Activated CD4-positive, CD25-positive, alpha-beta regulatory T cell (primary cell): ENCODE data around the gene MCHR1.
"Not testable (repeated sequence)": the region's sequence is repeated elsewhere in the genome, so short reads cannot be mapped to it uniquely, and the experiment has no call there.

Source experiments
- DNase-seq, 4 experiments: peaks; one replicate each; lab custom pipeline; 2025; lab: John Stamatoyannopoulos, UW

Gene MCHR1

DNA sequence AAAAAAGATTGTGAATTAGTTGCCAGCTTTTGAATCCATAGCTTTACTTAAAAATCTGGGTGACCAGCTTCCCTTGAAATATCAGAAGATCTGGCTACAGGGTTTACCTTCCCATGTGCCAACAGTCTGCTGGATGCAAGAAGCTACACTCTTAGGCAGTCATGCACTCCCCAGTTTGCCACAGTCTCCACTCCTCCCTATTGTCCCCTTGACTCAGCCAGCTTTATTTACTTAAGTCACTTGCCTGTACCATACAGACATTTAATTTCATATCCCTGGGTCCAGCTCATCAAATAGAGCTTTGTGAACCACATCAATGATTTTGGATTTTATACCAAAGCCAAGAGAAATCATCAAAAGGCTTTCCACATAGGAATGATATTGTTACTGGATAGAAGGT lies 12.2 kb downstream of the MCHR1 start:
- no peak for DNase-seq

DNA sequence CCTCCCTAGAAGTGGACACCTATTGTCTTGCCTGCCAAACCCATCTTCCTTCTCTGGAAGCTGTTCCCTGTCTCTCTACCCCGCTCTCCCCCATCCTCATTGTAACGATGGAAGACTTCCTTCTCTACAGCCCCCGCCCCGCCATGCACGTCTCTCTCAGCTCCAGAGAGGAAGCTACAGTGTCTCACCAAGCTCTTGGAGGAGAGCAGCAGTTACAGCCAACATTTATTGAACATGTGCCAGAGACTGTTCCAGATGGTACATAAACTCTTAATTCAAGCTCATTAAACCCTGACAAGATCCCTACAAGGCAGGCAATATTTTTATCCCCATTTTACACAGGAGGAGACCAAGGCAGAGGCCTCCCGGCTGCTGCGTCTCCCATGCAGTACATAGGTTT lies 15.1 kb downstream of the MCHR1 start:
- DNase-seq: no peak

DNA sequence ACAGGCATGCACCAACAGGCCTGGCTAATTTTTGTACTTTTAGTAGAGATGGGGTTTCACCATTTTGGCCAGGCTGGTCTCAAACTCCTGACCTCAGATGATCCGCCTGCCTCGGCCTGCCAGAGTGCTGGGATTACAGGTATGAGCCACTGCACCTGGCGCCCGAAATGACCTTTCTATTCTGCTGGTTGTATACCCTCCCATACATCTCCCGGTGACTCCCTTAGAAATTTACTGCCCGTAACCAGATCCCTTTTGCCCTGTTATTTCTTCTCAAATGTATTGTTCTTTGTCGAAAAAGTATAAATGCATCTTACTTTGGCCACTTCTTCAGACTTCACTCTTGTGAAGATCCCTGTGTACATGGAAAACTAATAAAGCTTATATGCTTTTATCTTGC lies 22.0 kb downstream of the MCHR1 start:
- DNase-seq: no peak

DNA sequence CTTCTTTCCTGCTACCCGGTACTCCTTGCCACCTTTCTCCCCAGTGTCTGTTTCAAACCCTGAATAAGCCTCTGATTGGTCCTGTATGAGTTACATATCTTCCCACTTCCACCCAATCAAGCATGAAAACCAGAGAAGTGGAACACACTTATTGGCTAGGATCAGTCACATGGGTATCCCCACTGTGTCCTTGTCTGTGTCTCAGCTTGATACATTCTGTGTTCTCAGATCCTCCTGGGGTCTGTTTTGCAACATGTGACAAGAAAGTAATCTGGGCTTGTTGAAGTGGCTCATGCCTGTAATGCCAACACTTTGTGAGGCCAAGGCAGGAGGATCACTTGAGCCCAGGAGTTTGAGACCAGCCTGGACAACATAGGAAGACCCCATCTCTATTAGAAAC lies 23.9 kb downstream of the MCHR1 start:
- no peak for DNase-seq

DNA sequence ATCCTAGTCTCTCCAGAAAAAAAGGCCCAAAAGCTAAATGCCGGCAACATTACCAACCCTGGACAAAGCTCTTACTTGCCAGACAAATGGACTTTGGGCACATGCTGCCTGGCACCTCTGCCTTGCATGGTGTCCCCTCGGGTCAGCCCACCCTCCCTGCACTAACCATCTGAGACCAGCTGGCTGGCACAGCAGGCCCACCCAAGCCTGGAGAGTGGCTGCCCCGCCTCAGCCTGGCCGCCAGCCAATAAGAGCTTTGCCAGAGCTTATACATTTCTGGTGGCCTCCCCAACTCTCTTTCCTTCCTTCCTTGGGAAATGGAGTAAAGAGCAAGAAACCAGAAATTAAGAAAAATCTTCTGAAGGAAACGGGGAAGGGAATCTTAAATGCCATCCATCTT lies 24.5 kb downstream of the MCHR1 start:
- DNase-seq: no peak

DNA sequence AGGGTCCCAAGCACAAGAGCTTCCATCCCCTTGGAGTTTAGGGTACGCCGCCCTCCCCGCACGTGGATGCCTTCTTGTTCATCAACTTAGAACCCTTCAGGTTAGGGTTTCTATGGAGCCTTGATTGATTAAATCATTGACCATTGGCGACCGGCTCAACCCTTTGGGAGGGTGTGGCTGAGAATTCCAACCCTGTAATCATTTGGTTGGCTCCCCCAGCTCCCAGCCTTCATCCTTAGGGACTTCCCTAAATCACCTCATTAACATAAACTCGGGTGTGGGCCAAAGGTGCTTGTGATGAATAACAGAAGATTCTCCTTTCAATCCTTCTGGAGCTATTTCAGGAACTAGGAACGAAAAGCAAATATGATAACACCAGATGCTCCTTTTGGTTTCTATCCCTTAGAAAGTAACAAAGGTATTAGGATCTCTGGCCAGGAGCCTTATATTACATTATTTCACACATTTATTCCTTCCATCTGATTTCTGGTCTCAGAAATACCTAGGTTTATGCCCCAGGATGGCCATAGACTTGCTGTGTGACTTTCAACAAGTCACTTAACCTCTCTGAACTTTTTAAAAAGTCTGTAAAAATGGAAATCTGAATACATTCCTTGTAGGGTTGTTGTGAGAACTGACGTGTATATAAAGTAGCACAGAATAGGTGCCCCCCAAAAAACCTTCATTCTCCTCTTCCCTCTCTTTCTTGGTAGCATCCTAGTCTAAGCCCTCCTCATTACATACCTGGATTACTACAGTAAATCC lies 26.8 kb downstream of the MCHR1 start:
- DNase-seq: no peak

DNA sequence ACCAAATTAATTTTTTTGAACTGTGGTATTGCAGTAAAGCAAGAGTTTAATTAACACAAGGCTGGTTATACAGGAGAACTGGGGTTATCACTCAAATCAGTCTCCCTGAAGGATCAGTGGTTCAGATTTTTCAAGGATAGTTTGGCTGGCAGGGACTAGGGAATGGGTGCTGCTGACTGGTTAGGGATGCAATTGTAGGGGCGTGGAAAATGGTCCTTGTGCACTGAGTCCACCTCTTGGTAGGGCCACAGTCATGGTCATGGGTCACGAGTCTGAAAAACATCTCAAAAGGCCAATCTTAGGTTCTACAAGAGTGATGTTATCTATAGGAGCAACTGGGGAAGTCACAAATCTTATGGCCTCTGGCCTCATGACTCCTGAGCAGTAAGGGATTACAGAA lies 27.9 kb downstream of the MCHR1 start:
- no peak for DNase-seq

DNA sequence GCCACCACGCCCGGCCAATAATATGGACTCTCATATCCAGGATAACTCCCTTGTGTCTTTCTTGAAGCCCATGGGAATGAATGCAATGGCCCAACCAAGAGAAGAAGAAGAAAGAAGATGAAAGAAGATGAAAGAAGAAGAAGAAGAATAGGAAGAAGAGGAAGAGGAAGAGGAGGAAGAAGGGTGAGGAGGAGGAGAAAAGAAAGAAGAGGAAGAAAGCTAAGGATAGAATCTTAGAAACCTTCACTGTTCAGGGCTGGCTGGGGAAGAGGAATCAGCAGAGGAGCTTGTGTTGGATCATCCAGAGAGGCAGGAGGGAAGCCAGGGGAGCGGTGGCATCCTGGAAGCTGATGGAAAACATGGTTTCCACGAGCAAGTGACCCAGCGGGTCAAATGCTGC lies 28.9 kb downstream of the MCHR1 start:
- DNase-seq: no peak

DNA sequence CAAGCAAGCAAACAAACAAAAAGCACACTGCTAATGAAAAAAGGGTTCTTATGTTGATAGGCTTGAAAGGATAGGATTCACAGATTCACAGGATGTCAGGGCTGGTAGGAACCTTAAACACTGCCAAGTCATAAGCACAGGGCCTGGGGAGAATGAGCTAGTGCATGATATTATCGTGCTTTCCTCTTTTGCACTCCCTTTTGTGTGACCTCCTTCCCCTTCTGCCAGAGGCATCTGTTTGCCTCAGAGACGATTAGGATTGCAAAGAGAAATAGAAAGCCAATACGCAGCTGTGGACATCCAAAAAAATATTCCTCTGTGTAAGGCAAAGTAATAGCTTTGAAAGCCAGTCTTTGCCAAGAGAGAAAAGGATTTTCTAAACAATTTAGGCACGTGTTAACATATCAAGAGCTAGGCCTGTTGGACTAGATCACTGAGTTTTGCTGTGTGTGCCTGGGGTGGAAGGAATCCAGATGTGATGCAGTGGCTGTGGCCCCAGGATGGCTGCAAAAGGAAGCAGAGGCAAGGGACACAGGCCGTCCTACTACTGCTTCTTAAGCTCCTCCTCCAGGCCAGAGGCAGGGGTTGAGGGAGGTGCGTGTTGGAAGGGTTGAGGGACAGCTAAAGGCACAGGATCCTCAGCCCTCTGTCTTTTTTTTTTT lies 30.6 kb downstream of the MCHR1 start:
- DNase-seq: no peak

DNA sequence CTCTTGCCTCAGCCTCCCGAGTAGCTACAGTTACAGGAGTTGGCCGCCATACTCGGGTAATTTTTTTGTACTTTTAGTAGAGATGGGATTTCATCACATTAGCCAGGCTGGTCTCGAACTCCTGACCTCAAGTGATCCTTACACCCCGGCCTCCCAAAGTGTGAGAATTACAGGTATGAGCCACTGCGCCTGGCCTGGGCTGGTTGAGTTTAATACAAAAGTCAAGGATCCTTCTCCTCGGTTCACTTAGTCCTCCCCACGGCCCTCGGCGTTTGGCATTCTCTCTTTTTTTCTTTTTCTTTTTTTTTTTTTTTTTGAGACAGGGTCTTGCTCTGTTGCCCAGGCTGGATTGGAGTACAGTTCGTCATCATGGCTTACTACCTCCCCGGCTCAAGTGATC lies 33.0 kb downstream of the MCHR1 start:
- no peak for DNase-seq

DNA sequence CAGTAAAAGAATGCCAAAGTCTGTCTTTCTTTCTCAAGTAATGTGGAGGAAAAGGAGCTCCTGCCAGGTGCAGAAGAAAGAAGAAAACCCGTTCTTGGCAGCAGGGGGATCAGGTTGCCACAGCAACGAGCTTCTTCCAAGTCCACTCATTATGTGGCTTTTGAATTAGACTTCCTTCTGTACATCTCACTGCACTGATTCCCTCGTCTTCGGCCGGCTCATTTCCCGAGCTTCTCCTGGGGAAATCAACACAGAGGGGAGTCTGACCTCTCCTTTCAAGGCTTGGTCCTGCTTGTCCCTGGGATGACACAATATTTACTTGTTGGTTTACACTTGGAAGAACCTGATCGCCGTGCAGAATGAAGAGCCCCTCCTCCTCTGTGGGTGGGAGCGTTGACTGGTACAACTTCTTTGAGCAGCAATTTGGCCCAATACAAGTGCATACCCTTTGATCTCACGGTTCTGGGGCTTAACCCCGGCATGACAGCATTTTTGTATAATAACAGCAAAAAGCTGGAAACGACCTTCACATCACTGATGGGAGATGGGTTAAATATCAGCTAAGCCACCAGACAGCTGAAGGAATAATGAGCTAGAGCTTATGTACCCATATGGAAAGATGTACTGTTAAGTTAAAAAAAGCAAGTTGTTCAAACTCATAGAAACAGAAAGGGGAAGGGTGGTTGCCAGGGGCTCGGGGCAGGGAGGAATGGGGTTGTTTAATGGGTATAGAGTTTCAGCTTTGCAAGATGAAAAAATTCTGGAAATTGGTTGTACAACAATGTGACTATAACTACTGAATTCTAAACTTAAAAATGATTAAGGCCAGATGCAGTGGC lies 35.4 kb downstream of the MCHR1 start:
- DNase-seq: no peak

DNA sequence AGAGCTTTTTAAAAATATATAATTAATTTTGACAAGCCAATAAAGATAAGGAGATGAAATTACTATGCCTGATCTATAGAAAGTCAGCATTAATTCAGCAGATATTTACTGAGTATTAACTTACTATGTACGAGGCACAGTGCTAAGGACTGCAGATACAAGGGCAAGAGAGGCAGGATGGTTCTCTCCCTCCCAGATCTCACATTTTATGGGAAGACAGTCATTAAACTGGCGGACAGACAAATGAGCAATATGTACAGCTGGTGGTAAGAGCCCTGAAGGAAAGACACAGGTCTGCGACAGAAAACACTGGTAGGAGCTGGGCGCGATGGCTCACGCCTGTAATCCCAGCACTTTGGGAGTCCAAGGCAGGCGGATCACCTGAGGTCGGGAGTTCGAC lies 36.8 kb downstream of the MCHR1 start:
- DNase-seq: no peak

DNA sequence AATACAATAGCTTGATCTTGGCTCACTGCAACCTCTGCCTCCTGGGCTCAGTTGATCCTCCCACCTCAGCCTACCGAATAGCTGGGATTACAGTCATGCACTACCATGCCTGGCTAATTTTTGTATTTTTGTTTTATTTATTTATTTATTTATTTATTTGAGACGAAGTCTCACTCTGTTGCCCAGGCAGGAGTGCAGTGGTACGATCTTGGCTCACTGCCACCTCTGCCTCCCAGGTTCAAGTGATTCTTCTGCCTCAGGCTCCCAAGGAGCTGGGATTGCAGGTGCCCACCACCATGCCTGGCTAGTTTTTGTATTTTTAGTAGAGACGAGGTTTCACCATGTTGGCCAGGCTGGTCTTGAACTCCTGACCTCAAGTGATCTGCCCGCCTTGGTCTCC lies 38.4 kb downstream of the MCHR1 start:
- not testable (repeated sequence) for DNase-seq

DNA sequence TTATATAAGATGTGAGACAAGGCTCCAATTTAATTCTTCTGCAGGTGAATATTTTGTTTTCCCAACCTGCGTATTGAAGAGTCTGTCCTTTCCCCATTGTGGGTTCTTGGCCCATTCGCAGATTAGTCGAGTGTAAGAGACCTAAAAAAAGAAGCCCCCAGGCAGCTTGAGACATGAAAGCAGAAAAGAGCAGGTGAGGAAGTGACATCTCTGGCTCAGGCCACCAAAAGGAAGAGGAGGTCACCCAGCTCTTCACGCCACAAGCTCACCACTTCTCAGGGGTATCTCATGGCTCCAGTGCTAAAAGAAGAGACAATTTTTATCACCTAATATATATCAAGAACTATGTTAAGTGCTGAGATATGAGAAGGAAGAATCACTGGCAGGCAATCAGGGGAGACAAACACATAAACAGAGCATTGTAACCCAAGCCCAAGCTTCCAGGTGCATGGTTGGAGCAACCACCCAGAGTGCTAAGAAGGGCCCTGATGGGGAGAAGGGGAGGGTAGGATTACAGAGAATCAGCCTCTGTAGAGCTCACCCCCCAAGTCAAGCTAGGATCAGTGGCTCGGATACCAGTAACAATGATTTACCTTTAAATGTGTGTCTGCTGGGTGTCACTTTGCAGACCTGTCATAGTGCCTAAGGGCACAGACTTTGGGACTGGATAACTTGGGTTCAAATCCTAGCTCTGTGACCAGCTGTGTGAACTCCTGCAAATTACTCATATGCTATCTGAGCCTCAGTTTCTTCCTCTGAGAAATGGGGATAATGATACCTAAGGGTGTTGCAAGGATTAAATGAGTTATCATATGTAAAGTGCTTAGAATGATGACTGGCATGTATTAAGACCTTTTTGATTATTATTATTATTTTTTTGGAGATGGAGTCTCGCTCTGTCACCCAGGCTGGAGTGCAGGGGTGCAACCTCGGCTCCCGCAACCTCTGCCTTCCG lies 39.2 kb downstream of the MCHR1 start:
- no peak for DNase-seq

DNA sequence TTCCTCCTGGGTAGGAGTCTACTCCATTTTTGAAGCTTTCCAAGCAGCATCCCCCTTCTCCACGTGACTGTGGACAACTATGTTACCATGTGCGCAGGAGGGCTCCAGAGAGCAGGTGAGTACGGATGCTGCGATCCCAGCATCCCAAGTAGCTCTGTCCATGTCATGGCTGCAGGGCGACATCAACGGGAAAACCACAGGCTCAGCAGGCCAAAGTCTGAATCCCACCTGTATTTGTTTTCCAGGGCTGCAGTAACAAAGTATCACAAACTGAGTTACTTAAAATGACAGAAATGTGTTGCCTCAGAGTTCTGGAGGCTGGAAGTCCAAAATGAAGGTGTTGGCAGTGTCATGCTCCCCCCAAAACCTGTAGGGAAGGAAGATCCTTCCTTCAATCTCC lies 40.3 kb downstream of the MCHR1 start:
- DNase-seq: no peak

DNA sequence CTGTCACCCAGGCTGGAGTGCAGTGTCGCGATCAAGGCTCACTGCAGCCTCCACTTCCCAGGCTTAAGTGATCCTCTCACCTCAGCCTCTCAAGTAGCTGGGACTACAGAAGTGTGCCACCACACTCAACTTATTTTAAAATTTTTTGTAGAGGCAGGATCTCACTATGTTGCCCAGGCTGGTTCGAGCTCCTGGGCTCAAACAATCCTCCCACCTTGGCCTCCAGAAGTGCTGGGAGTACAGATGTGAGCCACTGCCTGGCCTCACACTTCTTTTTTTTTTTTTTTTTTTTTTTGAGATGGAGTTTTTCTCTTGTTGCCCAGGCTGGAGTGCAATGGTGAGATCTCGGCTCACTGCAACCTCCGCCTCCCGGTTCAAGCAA lies 40.9 kb downstream of the MCHR1 start:
- DNase-seq: not testable (repeated sequence)

DNA sequence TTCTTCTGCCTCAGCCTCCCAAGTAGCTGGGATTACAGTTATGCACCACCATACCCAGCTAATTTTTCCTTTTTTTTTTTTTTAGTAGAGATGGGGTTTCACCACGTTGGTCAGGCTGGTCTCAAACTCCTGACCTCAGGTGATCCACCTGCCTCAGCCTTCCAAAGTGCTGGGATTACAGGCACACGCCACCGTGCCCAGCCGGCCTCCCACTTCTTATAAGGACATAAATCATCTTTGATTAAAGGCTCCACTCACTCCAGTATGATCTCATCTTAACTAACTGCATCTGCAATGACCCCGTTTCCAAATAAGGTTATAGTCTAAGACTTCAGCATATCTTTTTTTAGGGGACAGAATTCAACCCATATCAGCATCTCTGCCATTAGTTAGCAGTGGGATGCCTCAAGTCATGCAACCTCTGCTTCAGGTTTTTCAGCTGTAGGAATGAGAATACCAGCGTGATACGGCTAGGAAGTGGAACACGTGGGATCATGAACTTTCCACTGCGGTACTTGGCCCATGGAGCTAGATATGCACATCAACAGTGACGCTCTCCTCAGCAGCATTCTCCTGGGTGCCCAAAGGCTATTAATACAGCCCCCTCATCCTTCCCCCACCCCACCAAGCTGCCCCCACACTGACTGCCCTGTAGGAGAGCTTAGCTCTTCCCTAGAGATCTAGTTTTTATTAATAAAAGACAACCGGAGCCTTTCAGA lies 41.4 kb downstream of the MCHR1 start:
- DNase-seq: no peak

DNA sequence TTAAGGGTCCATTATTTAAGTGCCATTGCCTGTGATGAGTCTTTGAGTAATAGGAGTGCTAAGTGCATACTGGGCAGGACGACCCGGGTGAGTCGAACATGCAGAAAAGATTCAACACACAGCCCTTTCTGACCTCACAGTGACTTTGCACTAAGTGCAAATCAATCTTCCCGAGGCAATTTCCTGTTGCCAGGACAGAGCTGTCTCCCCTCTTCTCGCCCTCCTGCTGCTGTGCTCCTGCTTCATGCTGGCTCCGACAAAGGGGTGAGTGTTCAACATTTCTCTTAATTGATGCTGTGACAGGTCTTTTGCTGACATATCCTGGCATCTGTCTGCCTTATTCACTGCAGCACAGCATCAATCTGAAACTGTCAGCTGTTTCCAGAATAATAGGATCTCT lies 42.0 kb downstream of the MCHR1 start:
- DNase-seq: no peak

DNA sequence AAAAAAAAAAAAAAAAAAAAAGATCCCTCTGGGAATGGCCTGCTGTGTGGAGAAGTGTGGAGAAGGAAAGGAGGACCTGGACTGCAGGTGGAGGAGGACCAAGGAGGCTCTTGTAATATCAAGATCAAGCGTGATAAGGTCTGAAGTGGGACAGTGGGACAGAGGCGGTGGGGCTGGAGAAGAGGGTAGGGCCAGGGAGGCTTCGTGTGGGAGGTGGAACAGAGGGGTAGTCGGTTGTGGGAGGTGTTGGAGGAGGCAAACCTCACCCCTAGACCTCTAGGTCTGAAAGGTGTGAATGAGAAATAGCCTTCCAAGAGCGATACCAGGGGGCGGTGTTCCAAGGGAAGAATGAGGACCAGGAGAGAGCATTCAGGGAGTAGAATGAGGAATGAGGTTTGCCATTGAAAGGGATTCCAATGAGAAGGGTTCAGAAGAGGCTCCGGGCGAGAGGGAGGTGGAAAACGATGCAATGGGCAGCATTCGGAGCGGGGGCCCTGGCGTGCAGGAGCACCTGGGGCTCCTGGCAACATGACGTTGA lies 44.2 kb downstream of the MCHR1 start:
- DNase-seq: no peak

DNA sequence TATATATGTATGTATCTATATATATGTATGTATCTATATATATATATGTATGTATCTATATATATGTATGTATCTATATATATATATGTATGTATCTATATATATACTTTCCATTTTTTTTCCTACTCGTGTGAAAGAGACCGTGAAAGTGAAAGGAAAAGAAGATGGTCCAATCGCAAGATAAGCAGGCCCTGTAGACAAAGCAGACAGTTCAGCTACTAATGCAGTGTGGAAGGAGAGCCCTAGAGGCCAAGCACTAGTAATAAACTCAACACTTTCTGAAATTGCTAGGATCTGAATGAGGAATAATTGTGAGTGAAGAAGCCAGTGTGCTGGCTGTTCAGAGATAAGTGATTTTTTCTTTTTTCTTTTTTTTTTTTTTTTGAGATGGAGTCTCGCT lies 47.2 kb downstream of the MCHR1 start:
- no peak for DNase-seq
